HepG2 (cell line): Measurements from ENCODE around the gene PAN2. TPM values are rescaled to one million over a fixed set of nuclear protein-coding genes. Genes with fewer than 3 reads are reported as not detected.

ENCODE experiments used
- AHR ChIP-seq: IDR thresholded peaks from 2 replicates; pipeline ENCODE4 v1.6.1; 2018; ENCODE audit warnings: missing genetic modification reagents, missing compliant biosample characterization
- ESRRA ChIP-seq: sonication (generic); formaldehyde crosslinking; IDR thresholded peaks from 2 replicates; pipeline ENCODE4 v1.5.1; 2020; ENCODE audit warnings: mild to moderate bottlenecking, low read depth, missing genetic modification reagents
- GATAD1 ChIP-seq: IDR thresholded peaks from 2 replicates; pipeline ENCODE4 v1.6.1; 2016; ENCODE audit warnings: missing genetic modification reagents, missing compliant biosample characterization
- GFI1 ChIP-seq: sonication (generic); formaldehyde crosslinking; IDR thresholded peaks from 2 replicates; pipeline ENCODE4 v1.5.0; 2020; ENCODE audit warnings: missing genetic modification reagents, mild to moderate bottlenecking, borderline replicate concordance
- KAT2B ChIP-seq: fragments of 150-350 bp; IDR thresholded peaks from 2 replicates; pipeline ENCODE4 v1.6.1; 2014; ENCODE audit warnings: low read depth, low read length, borderline replicate concordance
- KDM1A ChIP-seq: IDR thresholded peaks from 2 replicates; pipeline ENCODE4 v1.6.1; 2016; ENCODE audit warnings: missing compliant biosample characterization
- KMT2B ChIP-seq: IDR thresholded peaks from 2 replicates; pipeline ENCODE4 v1.6.1; 2016; ENCODE audit warnings: missing genetic modification reagents, missing compliant biosample characterization
- POLR2G ChIP-seq: fragments of 200-400 bp; formaldehyde crosslinking; IDR thresholded peaks from 2 replicates; pipeline ENCODE4 v1.6.1; 2018; ENCODE audit warnings: mild to moderate bottlenecking, low read depth, low read length, moderate library complexity
- THAP9 ChIP-seq: sonication (generic); formaldehyde crosslinking; IDR thresholded peaks from 2 replicates; pipeline ENCODE4; 2020; ENCODE audit warnings: missing genetic modification reagents, mild to moderate bottlenecking, borderline replicate concordance
- ZBTB4 ChIP-seq: sonication (generic); formaldehyde crosslinking; IDR thresholded peaks from 2 replicates; pipeline ENCODE4 v1.4.0; 2020; ENCODE audit warnings: missing genetic modification reagents, mild to moderate bottlenecking, borderline replicate concordance
- ZNF101 ChIP-seq: sonication (generic); formaldehyde crosslinking; IDR thresholded peaks from 2 replicates; pipeline ENCODE4 v1.4.0; 2020; ENCODE audit warnings: mild to moderate bottlenecking, low read depth, missing genetic modification reagents, borderline replicate concordance
- ZNF550 ChIP-seq: sonication (generic); formaldehyde crosslinking; IDR thresholded peaks from 2 replicates; pipeline ENCODE4 v1.4.0; 2020; ENCODE audit warnings: mild to moderate bottlenecking, missing genetic modification reagents, borderline replicate concordance
- ZNF570 ChIP-seq: sonication (generic); formaldehyde crosslinking; IDR thresholded peaks from 2 replicates; pipeline ENCODE4 v1.4.0; 2020; ENCODE audit warnings: mild to moderate bottlenecking, missing genetic modification reagents, borderline replicate concordance
- ZNF577 ChIP-seq: sonication (generic); formaldehyde crosslinking; IDR thresholded peaks from 2 replicates; pipeline ENCODE4 v1.4.0; 2020; ENCODE audit warnings: mild to moderate bottlenecking, low read depth, missing genetic modification reagents, borderline replicate concordance
- ZNF788 ChIP-seq: sonication (generic); formaldehyde crosslinking; IDR thresholded peaks from 2 replicates; pipeline ENCODE4 v1.5.0; 2020; ENCODE audit warnings: mild to moderate bottlenecking, missing genetic modification reagents, borderline replicate concordance
- polyA plus RNA-seq, 8 experiments: library from polyadenylated mRNA; depleted of rRNA in 3 of 8; stranded (reverse) in 7 of 8; unstranded in 1 of 8; fragments of >200 nt; fragmentation: Illumina TruSeq in 4 of 8; extraction: Trizol in 4 of 8; gene quantifications; 2 replicates each; pipeline versions ENCODE4 v1.2.1 to v1.2.3, GENCODE V29; 2011 to 2016; ENCODE audit warnings: low read depth in 4 of 8, missing spikeins in 1 of 8, mixed read lengths in 1 of 8; ENCODE audit not compliant: insufficient read depth in 1 of 8
- total RNA-seq, 5 experiments: library from RNA; depleted of rRNA; stranded (reverse); fragments of >200 nt; fragmentation: Illumina TruSeq; extraction: Trizol; gene quantifications; 2 replicates each; pipeline ENCODE4 v1.2.3, GENCODE V29; 2016; ENCODE audit warnings: low read depth in 1 of 5
- TF ChIP-seq, protein P1 (sequence below): sonication (generic); formaldehyde crosslinking; IDR thresholded peaks from 2 replicates; pipeline ENCODE4 v1.8.0; 2022; ENCODE audit warnings: missing genetic modification reagents, mild to moderate bottlenecking, inconsistent platforms, borderline replicate concordance
- TF ChIP-seq, protein P2 (sequence below): sonication (generic); formaldehyde crosslinking; IDR thresholded peaks from 2 replicates; pipeline ENCODE4 v1.5.1; 2020; ENCODE audit warnings: missing genetic modification reagents, mild to moderate bottlenecking, borderline replicate concordance

The PAN2 gene
- total and polyA plus RNA-seq, 2 of the 13 experiments (the other 11 are each of a cell fraction or from before 2014, with no cell fraction given), result 27.2 to 61.1 TPM

DNA sequence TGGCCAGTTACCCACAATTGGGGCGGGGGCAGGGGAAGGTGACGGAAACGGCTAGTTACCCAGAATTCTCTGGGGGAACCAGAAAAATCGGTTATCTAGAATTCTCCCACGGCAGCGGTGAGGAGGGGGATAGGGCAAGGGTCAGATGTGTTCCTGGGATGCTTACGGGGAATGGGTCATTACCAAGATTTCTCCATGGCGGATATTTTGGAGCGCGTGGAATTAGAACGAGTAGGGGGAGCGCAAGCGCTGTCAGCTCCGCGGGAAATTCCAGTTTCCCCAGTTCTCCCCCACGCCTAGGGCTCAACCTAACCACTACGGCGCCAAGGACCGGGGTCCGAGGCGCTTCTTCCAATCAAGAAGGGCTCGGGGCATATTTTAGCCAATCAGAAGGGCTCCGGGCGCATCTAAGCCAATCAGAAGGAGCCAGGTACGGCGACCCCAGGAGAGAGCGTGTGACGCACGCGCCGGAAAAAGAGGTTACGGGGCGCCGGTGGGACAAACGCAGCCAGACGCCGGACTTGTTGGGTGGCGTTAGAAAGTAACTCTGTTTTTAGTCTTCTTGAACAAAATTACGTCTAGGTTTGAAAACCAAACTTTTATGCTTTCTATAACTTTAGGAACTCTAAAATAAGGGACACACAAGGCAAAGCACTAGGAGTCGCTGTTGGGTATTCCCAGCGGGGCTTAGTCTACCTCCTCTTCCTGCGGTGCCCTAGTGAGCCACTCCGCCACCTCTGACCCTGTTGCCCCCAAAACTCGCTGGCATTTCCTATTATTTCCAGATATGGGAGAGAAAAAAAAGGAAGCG is at the start of gene PAN2 (continued):
- TF ChIP-seq THAP9 (peak; percentile 79), ZNF570 (CRISPR knock-in tag) (0 out of 2 replicates have a peak, but pooled peaks have one; percentile 12), KMT2B (CRISPR knock-in tag) (peak; percentile 43; the same call in 1 of the 2 replicates), KAT2B (no peak), ZBTB4 (CRISPR knock-in tag) (no peak; the same call in 1 of the 2 replicates), AHR (CRISPR knock-in tag) (peak; percentile 62), POLR2G (peak; percentile 87), KDM1A (CRISPR knock-in tag) (no peak), ZNF101 (CRISPR knock-in tag) (no peak), GFI1 (CRISPR knock-in tag) (0 out of 2 replicates have a peak, but pooled peaks have one; percentile 23), ESRRA (CRISPR knock-in tag) (0 out of 2 replicates have a peak, but pooled peaks have one; percentile 25), ZNF550 (CRISPR knock-in tag) (no peak), ZNF577 (no peak), GATAD1 (CRISPR knock-in tag) (peak; percentile 89), ZNF788 (peak; percentile 48; the same call in 1 of the 2 replicates)
- TF ChIP-seq, protein P1, sequence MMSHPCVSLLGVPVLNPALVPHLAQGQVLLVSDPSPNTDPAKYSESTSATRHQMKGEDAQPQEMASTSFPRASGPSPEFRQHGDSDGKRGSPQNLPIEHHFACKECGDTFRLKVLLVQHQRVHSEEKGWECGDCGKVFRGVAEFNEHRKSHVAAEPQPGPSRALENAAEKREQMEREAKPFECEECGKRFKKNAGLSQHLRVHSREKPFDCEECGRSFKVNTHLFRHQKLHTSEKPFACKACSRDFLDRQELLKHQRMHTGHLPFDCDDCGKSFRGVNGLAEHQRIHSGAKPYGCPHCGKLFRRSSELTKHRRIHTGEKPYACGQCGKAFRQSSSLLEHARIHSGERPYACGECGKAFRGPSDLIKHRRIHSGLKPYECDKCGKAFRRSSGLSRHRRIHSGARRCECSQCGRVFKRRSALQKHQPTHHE, result no peak; the same call in 1 of the 2 replicates
- TF ChIP-seq, protein P2, sequence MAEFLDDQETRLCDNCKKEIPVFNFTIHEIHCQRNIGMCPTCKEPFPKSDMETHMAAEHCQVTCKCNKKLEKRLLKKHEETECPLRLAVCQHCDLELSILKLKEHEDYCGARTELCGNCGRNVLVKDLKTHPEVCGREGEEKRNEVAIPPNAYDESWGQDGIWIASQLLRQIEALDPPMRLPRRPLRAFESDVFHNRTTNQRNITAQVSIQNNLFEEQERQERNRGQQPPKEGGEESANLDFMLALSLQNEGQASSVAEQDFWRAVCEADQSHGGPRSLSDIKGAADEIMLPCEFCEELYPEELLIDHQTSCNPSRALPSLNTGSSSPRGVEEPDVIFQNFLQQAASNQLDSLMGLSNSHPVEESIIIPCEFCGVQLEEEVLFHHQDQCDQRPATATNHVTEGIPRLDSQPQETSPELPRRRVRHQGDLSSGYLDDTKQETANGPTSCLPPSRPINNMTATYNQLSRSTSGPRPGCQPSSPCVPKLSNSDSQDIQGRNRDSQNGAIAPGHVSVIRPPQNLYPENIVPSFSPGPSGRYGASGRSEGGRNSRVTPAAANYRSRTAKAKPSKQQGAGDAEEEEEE, result 0 out of 2 replicates have a peak, but pooled peaks have one; percentile 36
